GM19397 (cell line): ENCODE measurements around the gene SLC29A1.
"Not testable (repeated sequence)": the region's sequence is repeated elsewhere in the genome, so short reads cannot be mapped to it uniquely, and the experiment has no call there.

Source experiments
- ATAC-seq: cut with Tn5 transposase; IDR thresholded peaks from one replicate; pipeline ENCODE4 v1.9.1; 2021; ENCODE audit warnings: mild to moderate bottlenecking, moderate library complexity; ENCODE audit not compliant: unreplicated experiment

SLC29A1 gene

GRCh38 chr6:44193307-44193910 lies 30.0 kb upstream of the SLC29A1 start:
- no peak for ATAC-seq

- ATAC-seq = no peak
These were observed 29.1 kb upstream of the SLC29A1 start for GRCh38 chr6:44194326-44194725.

- not testable (repeated sequence) for ATAC-seq
These were observed 27.0 kb upstream of the SLC29A1 start for GRCh38 chr6:44196351-44196750.

GRCh38 chr6:44198684-44199083 lies 24.7 kb upstream of the SLC29A1 start:
- ATAC-seq = no peak

- ATAC-seq = no peak
These were observed 23.5 kb upstream of the SLC29A1 start for GRCh38 chr6:44199883-44200282.

GRCh38 chr6:44201200-44201599 lies 22.2 kb upstream of the SLC29A1 start:
- ATAC-seq = no peak

GRCh38 chr6:44201638-44202303 lies 21.6 kb upstream of the SLC29A1 start:
- ATAC-seq = no peak

GRCh38 chr6:44202332-44202971 lies 20.9 kb upstream of the SLC29A1 start:
- ATAC-seq = no peak

- ATAC-seq = no peak
These were observed 20.2 kb upstream of the SLC29A1 start for GRCh38 chr6:44202972-44203750.

GRCh38 chr6:44203955-44204354 lies 19.4 kb upstream of the SLC29A1 start:
- ATAC-seq = no peak

GRCh38 chr6:44207966-44208365 lies 15.4 kb upstream of the SLC29A1 start:
- ATAC-seq = no peak

GRCh38 chr6:44211284-44211683 lies 12.1 kb upstream of the SLC29A1 start:
- no peak for ATAC-seq

GRCh38 chr6:44214307-44214706 lies 9.1 kb upstream of the SLC29A1 start:
- ATAC-seq = no peak

GRCh38 chr6:44216677-44217331 lies 6.6 kb upstream of the SLC29A1 start, which contains the start of gene MYMX:
MYMX (plus strand) TSS chr6:44216926; CDS start chr6:44217472, 546 bp downstream.
- no peak for ATAC-seq

GRCh38 chr6:44217332-44218143 lies 5.9 kb upstream of the SLC29A1 start:
- no peak for ATAC-seq

- peak; percentile 55 for ATAC-seq
These were observed 4.2 kb upstream of the SLC29A1 start for GRCh38 chr6:44219053-44219814.

- ATAC-seq = no peak
These were observed 3.3 kb upstream of the SLC29A1 start for GRCh38 chr6:44219815-44220784.

GRCh38 chr6:44220913-44221290 lies 2.5 kb upstream of the SLC29A1 start:
- ATAC-seq = no peak
